ENCODE data around the gene AMZ2.

AMZ2 gene

GRCh38 chr17:68294196-68294555 is 46.3 kb downstream of the AMZ2 start:
- H3K4me3 ChIP-seq (replicated peaks; ENCODE audit: low read depth, low read length) = no peak overlapping the region
- no peak for DNase-seq (ENCODE audit: low read depth)
- no peak for TF ChIP-seq CTCF (IDR thresholded peaks at IDR 0.05; ENCODE audit: low read length, missing control alignments)

- DNase-seq (ENCODE audit: low read depth) = no peak
- H3K4me3 ChIP-seq (replicated peaks; ENCODE audit: low read depth, low read length) = no peak overlapping the region
- TF ChIP-seq CTCF (IDR thresholded peaks at IDR 0.05; ENCODE audit: low read length, missing control alignments) = no peak
Measured at GRCh38 chr17:68294617-68295016, 46.8 kb downstream of the AMZ2 start.

- H3K4me3 ChIP-seq (replicated peaks; ENCODE audit: low read depth, low read length) = no peak overlapping the region
- no peak for DNase-seq (ENCODE audit: low read depth)
- no peak for TF ChIP-seq CTCF (IDR thresholded peaks at IDR 0.05; ENCODE audit: low read length, missing control alignments)
Measured at GRCh38 chr17:68295086-68295485, 47.2 kb downstream of the AMZ2 start.

- no peak overlapping the region for H3K4me3 ChIP-seq (replicated peaks; ENCODE audit: low read depth, low read length)
- no peak for DNase-seq (ENCODE audit: low read depth)
- no peak for TF ChIP-seq CTCF (IDR thresholded peaks at IDR 0.05; ENCODE audit: low read length, missing control alignments)
Measured at GRCh38 chr17:68296217-68297191, 48.7 kb downstream of the AMZ2 start.

GRCh38 chr17:68297195-68297594 is 49.4 kb downstream of the AMZ2 start:
- no peak for DNase-seq (ENCODE audit: low read depth)
- H3K4me3 ChIP-seq (replicated peaks; ENCODE audit: low read depth, low read length) = no peak overlapping the region
- no peak for TF ChIP-seq CTCF (IDR thresholded peaks at IDR 0.05; ENCODE audit: low read length, missing control alignments)

GRCh38 chr17:68298601-68299000 is 50.8 kb downstream of the AMZ2 start:
- no peak overlapping the region for H3K4me3 ChIP-seq (replicated peaks; ENCODE audit: low read depth, low read length)
- DNase-seq (ENCODE audit: low read depth) = no peak
- no peak for TF ChIP-seq CTCF (IDR thresholded peaks at IDR 0.05; ENCODE audit: low read length, missing control alignments)

- no peak for TF ChIP-seq CTCF (IDR thresholded peaks at IDR 0.05; ENCODE audit: low read length, missing control alignments)
- no peak for DNase-seq (ENCODE audit: low read depth)
Measured at GRCh38 chr17:68299817-68300216, 52.0 kb downstream of the AMZ2 start.

More at GRCh38 chr17:68299817-68300216, 52.0 kb downstream of the AMZ2 start:
- no peak overlapping the region for H3K4me3 ChIP-seq (replicated peaks; ENCODE audit: low read depth, low read length)
